Amniotic stem cell (primary cell): ENCODE measurements around the gene INCENP.
"Not testable (repeated sequence)": the region's sequence is repeated elsewhere in the genome, so short reads cannot be mapped to it uniquely, and the experiment has no call there.

ENCODE experiments used
- DNase-seq: peaks from one replicate; lab custom pipeline; 2025; lab: John Stamatoyannopoulos, UW

INCENP gene

DNA sequence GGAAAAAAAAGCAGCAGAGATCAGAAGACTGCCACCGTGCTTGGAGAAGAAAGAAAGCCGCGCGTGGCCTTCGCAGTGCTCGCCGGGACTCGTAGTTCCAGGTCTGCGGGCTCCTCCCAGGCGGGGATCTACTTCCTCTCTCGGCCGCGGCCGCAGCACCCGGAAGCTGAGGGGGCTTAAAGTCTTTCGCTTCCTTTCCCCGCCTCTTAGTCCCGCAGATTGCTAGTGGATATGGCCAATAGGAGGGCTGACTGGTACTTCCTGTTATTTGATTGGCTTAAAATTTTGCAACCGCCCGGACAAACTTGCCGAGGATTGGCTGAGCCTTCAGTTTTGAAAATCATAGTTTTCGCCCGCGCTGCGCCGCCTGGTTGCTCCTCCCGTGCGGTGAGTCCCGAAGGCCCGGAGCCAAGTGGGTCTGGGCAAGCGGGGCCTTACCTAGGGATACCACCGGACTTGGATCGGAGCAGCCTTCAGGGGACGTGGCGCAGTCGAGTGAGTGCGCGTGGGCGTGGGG lies at the start of gene INCENP:
Gene INCENP, plus strand, starts transcription at position 343 of the 517 bp plus-strand sequence. CDS start 4,151 bp downstream, outside the sequence.
- peak; percentile 95 for DNase-seq

DNA sequence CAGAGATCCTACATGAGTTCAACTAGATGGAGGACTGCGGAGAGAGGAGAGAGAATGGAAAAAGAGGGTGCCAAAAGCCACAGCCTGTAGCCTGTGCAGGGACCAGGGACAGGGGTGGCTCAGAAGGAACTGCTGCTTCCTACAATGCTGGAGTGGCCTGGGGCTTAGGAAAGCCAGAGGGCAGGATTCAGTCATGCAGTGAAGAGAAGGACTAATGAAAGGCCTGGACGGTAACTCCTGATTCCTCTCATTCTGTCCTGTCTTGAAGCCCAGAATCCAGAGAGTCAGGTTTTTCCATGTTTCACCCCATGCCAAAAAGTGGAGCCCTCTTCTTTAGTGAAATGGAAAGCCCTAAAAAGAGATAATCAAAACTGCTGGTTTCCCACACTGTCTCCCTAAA lies 48.4 kb upstream of the INCENP start:
- no peak for DNase-seq

DNA sequence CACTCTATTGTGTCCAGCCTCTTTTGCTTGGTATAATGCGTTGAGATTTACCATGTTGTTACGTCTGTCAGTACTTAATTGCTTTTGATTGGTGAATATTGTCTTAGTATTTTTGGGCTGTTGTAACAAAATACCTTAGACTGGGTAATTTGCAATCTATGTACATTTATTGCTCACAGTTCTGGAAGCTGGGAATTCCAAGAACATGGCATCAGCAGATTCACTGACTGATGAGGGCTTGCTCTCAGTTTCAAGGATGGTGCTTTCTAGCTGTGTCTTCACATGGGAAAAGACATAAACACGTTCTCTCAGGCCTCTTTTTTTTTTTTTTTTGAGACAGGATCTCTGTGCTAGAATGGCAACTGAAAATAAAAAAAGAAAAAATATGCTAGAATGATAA lies 46.7 kb upstream of the INCENP start:
- no peak for DNase-seq

DNA sequence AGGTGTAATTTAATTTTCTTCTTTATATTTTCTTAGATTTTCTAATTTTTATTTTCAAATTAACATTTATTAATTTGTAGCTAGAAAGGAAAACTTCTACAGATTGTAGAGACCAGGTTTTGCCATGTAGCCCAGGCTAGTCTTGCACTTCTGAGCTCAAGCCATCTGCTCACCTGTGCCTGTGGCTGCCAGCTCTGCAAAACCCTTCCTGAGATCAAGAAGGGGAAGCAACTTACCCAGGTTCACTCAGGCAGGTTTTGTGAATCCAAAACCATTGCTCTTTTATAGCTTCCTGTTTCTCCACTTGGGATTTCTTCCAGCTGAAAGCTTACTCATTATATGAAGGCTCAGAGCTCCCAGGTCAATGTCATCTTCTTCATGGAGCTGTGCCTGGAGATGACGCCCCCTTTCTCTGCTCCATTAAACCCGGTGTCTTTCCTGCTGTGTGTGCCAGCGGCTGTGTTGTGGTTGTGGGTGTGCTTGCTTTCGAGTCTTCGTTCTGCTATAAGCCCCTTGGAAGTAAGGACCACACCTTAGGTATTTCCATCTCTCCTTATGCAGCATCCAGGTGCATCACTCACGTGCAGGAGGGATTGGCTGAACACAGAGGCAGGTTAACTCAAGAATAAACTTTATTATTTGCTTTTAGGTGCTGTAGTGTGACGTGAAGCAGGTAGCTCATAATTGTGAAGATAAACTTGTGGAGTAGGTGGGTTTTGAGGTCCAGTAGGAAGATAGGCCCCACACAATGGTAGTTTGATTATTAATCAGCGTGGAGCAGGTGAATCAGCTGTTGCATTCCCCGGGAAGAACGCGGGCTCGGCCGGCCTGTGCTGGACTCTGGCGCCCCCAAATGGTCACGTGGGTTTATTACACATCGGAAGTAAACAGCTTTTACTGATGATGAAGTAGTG lies 42.2 kb upstream of the INCENP start:
- peak; percentile 42 for DNase-seq

DNA sequence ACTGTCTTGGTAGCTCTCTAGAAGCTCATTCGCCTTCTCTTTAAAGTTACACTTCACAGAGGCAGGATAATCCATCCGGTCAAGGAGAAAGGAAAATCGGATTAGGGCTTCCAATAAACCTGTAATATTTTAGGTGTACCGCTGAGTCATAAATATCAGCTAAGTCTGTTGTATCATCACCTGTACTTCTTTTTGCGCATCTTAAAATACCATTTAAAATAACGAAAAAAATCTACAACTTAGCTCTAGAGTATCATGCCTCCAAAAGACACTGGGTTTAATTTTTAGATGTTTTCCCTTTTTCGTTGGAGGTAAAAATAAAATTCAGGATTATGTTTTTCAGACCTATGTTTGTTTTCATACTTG lies 41.5 kb upstream of the INCENP start:
- DNase-seq: no peak

DNA sequence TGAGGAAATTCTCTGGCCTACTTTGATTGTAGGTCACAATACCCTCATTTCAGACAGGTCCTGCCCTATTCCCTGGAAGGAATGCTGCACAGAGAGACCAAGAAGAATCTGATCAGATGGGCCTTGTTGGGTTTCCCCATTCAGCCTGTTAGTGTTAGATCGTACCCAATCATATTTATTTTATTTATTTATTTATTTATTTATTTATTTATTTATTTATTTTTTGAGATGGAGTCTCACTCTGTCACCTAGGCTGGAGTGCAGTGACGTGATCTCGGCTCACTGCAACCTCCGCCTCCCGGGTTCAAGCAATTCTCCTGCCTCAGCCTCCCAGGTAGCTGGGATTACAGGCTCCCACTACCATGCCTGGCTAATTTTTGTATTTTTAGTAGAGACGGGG lies 39.0 kb upstream of the INCENP start:
- DNase-seq: not testable (repeated sequence)

DNA sequence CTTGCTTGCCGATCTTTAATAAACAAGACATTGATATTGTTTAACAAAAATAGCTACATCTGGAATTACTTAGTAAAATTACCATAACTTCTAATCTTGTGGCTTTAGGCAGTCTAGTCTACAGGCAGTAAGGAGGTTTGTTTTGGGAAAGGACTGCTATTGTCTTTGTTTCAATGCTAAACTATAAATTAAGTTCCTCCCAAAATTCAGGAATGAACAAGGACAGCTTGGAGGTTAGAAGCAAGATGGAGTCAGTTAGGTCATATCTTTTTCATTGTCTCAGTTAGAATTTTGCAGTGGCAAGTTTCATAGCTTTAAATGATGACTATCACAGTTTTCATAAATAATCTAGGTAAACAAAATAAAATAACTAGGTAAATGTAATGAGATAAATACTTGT lies 36.1 kb upstream of the INCENP start:
- DNase-seq: no peak

DNA sequence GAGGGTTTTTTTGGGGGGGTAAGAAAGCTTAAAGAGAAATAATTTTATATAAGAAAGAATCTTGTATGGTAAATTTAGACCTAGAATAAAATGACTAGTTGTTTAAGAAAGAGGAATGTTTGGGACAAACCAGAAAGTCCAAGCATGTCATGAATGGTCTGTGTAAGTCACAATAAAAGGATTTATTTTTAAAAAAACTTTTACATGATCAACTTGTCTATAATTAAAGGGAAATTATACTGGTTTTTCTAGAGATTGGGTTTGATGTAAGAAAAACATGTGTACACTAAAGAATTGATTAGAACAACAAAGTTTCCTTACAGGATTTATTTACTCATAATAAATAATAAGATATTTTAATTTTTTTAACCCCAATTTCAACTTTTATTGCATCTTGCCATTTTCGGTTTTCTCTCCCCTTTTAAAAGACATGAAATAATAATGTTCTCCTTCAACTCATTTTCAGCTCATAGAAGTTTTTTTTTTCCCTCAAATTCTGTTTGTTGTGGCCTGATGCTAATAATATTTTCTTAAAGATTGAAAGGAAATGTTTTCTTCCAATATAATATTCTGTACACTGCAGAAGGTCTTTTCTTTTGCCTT lies 35.4 kb upstream of the INCENP start:
- DNase-seq: no peak

DNA sequence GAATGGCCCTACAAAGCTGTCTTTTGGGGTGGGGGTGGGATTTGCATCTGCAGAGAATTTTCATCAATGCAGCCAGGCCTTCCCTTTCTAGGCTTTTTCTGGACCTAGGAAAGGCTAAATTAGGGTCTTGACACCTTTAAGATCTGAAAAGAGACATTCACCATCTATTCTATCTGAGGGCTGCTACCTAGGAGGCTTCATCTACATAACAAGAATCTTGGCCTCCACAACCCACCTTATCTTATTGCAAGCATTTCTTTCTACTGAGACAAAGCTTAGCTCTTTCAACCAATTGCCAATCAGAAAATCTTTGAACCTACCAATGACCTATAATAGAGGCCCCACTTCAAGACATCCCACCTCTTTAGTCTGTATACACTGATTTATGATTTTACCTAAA lies 20.7 kb upstream of the INCENP start:
- no peak for DNase-seq

DNA sequence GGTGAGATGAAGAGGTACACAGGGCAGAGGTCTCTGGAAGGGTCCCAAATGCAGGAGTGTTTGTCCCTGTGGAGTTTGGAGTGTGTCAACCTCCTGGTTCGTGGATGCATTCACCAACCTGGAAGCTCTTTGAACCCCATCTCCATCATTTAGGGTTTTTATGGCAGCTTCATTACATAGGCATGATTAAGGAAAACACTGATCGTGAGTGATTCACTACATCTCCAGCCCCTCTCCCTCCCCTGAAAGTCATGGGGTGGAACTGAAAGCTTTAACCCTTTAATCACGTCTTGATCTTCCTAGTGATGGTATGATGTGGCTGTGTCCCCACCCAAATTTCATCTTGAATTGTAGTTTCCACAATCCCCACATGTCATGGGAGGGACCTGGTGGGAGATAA lies 19.8 kb upstream of the INCENP start:
- no peak for DNase-seq

DNA sequence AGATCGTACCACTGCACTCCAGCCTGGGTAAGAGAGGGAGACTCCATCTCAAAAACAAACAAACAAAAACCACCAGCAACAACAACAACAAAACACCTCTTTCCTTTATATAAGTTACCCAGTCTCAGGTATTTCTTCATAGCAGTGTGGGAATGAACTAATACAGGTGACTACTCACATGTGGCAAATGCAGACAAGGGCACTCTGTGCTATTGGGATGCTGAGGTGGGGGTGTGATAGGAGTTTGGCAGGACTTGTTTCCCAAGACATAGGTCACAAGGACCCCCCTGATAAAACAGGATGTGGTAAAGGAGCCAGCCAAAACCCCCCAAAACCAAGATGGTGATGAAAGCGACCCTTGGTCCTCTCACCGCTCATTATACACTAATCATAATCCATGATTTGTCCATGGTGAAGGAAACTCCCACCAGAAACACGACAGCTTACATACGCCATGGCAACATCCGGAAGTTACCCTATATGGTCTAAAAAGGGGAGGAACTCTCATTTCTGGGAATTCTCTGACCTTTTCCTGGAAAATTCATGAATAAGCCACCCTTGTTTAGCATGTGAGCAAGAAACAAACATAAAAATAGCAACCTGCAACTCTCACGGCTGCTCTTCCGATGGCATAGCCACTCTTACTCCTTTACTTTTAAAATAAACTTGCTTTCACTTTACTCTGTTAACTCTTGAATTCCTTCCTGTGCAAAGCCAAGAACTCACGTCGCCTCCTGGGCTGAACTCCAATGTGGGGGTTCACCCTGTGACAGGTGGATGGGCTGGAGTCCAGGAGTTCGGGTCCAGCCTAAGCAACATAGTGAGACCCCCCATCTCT lies 18.8 kb upstream of the INCENP start:
- DNase-seq: no peak

DNA sequence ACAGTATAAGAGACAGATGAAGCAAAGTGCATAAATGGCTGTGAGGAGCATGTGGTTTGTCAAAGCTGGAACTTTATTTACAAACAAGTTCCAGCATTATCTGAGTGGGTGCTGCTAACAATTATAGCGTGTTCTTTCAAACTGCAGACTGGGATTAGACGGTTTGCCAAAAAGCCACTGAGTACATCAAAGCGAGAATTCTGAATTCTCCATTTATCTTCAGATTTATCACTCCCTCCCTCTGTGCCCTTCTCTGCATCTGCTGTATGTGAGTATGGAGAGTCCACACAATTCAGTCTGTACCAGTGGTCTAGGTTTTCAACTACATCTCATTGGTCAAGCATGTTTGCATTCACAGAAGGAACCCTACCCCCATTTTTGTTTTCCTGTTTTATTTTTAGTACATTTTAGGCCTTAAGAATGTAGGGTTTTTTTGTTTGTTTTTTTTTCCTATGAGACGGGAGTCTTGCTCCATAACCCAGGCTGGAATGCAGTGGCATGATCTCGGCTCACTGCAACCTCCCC lies 18.1 kb upstream of the INCENP start:
- DNase-seq: no peak

DNA sequence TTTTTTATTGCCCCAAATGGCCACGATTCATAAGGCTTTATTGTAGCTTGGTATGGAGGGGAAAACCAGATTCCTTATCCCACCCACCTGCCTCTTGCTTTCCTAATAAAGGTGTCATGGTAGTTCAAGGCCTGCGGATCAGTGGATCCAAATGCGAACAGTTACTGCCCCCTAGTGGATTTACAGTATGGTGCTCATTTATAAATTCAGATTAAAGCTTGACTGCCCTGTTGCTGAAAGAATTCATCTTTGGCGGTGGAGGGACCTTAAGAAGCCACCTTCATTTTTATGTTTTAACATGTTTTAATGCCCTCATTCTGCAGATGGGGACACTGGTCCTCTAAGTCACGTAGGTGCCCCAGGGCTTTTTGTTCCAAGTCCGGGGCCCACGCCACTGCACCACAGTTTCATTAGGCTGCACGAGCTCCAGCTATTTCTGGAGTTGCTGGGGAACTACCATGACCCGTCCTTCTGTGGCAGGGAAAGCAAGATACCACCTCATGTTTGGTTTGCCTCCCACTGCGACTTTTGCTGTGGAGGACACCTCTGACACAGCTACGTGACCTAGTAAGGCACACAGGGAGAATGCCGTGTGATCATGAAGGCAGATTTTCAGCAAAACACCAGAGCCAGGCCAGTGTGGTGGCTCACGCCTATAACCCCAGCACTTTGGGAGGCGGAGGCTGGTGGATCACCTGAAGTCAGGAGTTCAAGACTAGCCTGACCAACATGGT lies 15.6 kb upstream of the INCENP start:
- peak; percentile 23 for DNase-seq

DNA sequence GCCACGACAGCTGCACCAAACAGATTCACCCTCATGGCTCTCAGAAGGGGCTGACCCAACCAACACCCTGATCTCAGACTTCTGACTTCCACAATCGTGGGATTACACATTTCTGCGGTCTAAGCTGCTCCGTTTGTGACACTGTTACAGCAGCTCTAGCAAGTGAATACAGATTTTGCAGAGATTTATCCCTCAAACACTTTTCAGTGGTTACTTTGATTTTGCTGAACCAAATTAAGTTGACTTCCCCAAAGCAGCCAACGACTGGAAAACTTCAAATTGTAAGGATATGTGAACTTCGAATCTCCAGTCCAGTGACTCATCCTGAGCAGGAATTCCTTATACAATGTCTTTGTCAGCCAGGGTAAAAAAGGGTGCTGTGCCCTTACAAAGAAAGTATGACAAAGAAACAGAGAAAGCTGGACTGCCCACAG lies 14.8 kb upstream of the INCENP start:
- peak; percentile 20 for DNase-seq

DNA sequence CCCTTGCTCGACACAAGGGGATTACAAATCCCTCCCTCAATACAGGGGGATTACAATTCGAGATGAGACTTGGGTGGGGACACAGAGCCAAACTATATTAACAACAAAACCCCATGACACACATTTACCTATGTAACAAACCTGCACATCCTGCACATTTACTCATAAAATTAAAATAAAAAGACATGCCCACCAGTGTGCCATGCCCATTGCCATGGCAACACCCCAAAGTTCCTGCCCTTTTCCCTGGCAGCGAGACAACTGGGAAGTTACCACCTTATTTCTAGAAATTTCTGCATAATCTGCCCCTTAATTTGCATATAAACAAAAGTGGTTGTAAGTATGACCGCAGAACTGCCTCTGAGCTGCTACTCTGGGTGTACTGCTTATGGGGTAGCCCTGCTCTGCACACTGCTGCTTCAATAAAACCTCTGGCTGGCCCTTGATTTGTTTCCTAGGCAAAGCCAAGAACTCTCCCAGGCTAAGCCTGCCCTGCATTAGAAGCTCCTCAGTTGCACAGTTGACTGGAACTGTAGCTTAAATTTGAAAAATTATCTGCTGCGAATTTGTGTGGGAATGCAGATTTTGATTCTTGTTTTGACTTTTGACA lies 8.6 kb upstream of the INCENP start:
- no peak for DNase-seq

DNA sequence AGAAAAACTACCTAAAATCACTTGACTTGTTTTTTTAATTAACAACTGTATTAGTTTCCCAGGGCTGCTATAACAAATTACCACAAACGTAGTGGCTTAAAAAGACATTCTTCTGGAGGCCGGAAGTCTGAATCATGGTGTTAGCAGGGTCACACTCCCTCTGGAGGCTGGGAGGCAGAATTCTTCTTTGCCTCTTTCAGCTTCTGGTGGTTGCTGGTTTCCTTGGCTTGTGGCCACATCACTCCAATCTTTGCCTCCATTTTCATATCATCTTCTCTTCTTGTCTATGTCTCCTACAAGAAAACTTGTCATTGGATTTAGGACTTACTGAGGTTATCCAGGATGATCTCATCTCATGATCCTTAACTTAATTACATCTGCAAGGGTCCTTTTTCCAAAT lies 7.4 kb upstream of the INCENP start:
- DNase-seq: no peak

DNA sequence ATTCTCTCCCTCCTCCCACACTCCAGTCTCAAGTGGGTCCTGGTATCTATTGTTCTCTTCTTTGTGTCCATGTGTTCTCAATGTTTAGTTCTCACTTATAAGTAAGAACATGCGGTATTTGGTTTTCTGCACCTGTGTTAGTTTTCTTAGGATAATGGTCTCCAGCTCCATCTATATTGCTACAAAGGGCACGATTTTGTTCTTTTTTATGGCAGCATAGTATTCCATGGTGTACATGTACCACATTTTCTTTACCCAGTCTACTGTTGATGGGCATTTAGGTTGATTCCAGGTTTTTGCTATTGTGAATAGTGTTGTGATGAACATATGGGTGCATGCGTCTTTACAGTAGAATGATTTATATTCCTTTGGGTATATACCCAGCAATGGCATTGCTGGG lies 4.2 kb upstream of the INCENP start:
- DNase-seq: no peak

DNA sequence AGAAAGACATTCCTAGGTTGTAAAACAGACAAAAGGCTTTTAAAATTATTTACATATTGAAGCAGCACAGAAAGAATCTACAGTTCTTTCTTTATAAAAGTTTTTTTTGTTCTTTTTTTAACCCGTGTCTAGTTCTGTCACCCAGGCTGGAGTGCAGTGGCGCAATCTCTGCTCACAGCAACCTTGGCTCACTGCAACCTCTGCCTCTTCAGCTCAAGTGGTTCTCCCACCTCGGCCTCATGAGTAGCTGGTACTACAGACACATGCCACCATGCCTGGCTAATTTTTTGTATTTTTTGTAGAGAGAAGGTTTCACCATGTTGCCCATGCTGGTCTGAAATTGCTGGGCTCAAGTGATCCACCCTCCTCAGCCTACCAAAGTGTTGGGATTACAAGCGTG lies 3.8 kb upstream of the INCENP start:
- no peak for DNase-seq

DNA sequence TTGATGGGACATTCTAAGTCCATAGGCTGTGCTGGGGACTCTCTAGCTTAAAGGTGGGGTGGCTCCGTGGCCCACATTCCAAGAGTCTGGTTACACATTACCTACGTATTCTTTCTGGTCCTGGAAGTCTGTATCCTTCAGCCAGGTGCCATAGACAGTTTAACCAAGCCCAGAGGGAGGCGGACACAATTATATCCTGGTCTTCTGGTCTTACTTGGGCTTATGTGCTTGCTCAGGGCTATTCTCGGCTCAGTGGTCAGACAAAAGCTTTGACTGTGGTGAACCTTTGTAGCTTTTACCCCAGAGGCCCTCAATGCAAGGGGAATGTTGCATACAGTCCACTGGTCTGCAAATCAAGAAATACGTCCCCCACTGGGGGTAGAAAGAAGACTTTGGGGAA lies 3.4 kb upstream of the INCENP start:
- no peak for DNase-seq

DNA sequence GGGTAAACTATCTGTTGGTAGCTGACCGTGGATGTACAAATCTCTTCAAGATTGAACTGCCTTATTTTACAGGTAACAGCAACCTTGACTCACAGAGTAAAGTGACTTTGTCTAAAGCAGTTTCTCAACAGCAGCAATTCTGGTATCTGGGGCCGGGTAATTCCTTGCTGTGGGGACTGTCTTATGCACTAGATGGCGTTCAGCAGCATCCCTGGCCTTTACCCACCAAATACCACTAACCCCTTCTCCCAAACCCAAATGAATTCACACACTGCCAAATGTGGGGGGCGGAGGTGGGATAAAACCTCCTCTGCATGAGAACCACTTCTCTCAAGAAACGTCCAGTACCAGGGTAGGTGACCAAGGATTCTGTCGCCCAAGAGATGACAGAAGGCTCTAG lies 1.7 kb upstream of the INCENP start:
- DNase-seq: no peak
